HAP-1 (cell line): ENCODE results near the gene IL18.

Source experiments
- DNase-seq, 2 experiments: peaks; one replicate each; pipeline ENCODE4 v3.0.0-alpha.2; 2016 to 2020; ENCODE audit warnings: low spot score in 2 of 2
- H3K27me3 ChIP-seq: fragments of 250-450 bp; sonication (Bioruptor Pico); 2 replicates; pipeline ENCODE4 v1.5.1; 2020; ENCODE audit warnings: low read depth, mild to moderate bottlenecking, moderate library complexity
- H3K36me3 ChIP-seq: fragments of 250-450 bp; sonication (Bioruptor Pico); replicated peaks from 2 replicates; pipeline ENCODE4 v1.5.1; 2020; ENCODE audit warnings: mild to moderate bottlenecking
- H3K4me1 ChIP-seq: fragments of 250-450 bp; sonication (Bioruptor Pico); 2 replicates; pipeline ENCODE4 v1.5.1; 2020; ENCODE audit warnings: mild to moderate bottlenecking
- H3K4me3 ChIP-seq: fragments of 250-450 bp; sonication (Bioruptor Pico); 2 replicates; pipeline ENCODE4 v1.5.1; 2020; ENCODE audit warnings: mild to moderate bottlenecking, moderate library complexity
- H3K9me3 ChIP-seq: fragments of 250-450 bp; sonication (Bioruptor Pico); 2 replicates; pipeline ENCODE4 v1.5.1; 2020; ENCODE audit warnings: mild to moderate bottlenecking, moderate library complexity
- in situ Hi-C: fragments of 300-500 bp; cut with MboI; formaldehyde crosslinking; loops from 3 replicates; pipeline ENCODE4 v1.14.3; 2020; ENCODE audit warnings: low sequenced_read_pairs, inconsistent platforms, mixed read lengths

The IL18 gene

GRCh38 chr11:112179601-112180000, 15.7 kb upstream of the IL18 start:
- Histone ChIP-seq H3K36me3 (no peaks in the 10 kb centered on the region), H3K4me3 (no peak overlapping the region), H3K9me3 (no peaks in the 10 kb centered on the region), H3K4me1 (no peaks in the 10 kb centered on the region), H3K27me3 (peaks cover 28% of the 10 kb centered on the region)
- in situ Hi-C loops: no loop called here
- DNase-seq: no peak

DNA sequence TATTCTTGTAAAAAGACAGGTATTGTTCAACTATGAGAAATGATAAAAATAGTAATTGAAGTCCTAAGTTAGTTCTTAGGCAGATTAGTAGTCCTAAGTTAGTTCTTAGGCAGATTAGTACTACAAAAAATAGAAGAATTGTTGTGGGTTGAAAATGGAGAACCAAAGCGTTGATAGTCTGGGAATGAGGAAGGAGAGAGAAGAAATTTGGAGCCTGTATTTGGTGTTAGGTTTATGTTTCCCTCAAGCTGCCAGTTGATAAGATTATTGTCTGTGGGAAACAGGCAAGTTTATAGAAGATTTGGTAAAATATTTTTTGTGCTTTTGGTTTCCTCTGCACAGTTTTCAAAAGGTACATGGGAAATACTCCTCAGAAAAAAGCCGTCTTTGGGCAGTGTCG, 15.0 kb upstream of the IL18 start:
- peaks cover 28% of the 10 kb centered on the region for H3K27me3 ChIP-seq
- H3K4me3 ChIP-seq: no peak overlapping the region
- H3K36me3 ChIP-seq: no peaks in the 10 kb centered on the region
- in situ Hi-C loops: no loop called here
- no peaks in the 10 kb centered on the region for H3K4me1 ChIP-seq
- no peak for DNase-seq
- H3K9me3 ChIP-seq: no peaks in the 10 kb centered on the region

DNA sequence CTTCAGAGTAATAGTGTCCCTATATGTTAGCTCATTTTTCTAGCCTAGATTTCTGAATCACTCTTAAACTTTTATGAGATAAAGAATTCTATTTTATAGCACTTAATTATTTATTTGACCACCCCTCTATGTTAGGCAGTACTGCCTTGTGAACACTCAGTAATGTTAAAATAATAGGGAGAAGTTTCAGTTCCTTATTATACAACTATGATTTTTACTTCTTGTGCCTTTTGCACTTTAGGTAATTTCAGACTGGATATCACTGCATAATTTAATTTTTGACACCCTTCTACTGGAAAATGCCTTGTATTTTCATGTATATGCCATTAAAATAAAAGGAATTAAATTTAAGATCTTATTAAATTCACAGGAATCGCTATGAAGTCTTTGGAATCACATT, 14.5 kb upstream of the IL18 start:
- in situ Hi-C loops: no loop called here
- H3K9me3 ChIP-seq: no peaks in the 10 kb centered on the region
- no peak for DNase-seq
- no peak overlapping the region for H3K4me3 ChIP-seq
- peaks cover 28% of the 10 kb centered on the region for H3K27me3 ChIP-seq
- H3K4me1 ChIP-seq: no peaks in the 10 kb centered on the region
- H3K36me3 ChIP-seq: no peaks in the 10 kb centered on the region

GRCh38 chr11:112177589-112177988, 13.7 kb upstream of the IL18 start:
- Histone ChIP-seq H3K4me3 (no peak overlapping the region), H3K9me3 (no peaks in the 10 kb centered on the region), H3K27me3 (peaks cover 28% of the 10 kb centered on the region), H3K36me3 (no peaks in the 10 kb centered on the region), H3K4me1 (no peaks in the 10 kb centered on the region)
- DNase-seq: no peak
- in situ Hi-C loops: no loop called here

GRCh38 chr11:112176077-112176476, 12.2 kb upstream of the IL18 start:
- in situ Hi-C loops: no loop called here

GRCh38 chr11:112175599-112175952, 11.7 kb upstream of the IL18 start:
- H3K27me3 ChIP-seq: peaks cover 28% of the 10 kb centered on the region
- H3K36me3 ChIP-seq: no peaks in the 10 kb centered on the region
- in situ Hi-C loops: no loop called here
- H3K9me3 ChIP-seq: no peaks in the 10 kb centered on the region
- DNase-seq: no peak
- H3K4me1 ChIP-seq: no peaks in the 10 kb centered on the region
- no peak overlapping the region for H3K4me3 ChIP-seq

More at GRCh38 chr11:112176077-112176476, 12.2 kb upstream of the IL18 start:
- Histone ChIP-seq H3K9me3 (no peaks in the 10 kb centered on the region), H3K4me3 (no peak overlapping the region), H3K4me1 (no peaks in the 10 kb centered on the region), H3K27me3 (peaks cover 28% of the 10 kb centered on the region), H3K36me3 (no peaks in the 10 kb centered on the region)
- DNase-seq: no peak

- H3K4me3 ChIP-seq: peak within 1 kb of the TSS; percentile 1; the same call in 1 of the 2 replicates
- in situ Hi-C loops: no loop called here
- peak; percentile 33 to 84 for DNase-seq
These were observed 11.1 kb upstream of the IL18 start, which contains the start of gene BCO2 for GRCh38 chr11:112174789-112175598. Gene BCO2, plus strand, starts transcription at chr11:112175512. Its CDS starts 90 bp downstream, at chr11:112175602.

DNA sequence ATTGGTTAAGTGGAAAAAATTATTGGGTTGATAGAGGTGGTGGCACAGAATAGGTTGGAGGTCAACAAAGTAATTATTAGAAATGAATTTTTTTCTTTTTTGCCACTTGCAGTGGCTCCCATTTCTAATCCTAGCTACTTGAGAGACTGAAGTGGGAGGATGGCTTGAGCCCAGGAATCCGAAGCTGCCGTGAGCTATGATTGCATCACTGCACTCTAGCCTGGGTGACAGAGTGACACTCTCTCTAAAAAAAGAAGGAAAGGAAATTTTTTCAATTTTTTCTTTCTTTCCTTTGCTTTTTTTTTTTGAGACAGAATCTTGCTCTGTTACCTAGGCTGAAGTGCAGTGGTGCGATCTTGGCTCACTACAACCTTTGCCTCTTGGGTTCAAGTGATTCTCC, 9.3 kb upstream of the IL18 start:
- H3K4me3 ChIP-seq: no peak overlapping the region
- no peaks in the 10 kb centered on the region for H3K9me3 ChIP-seq
- peaks cover 7% of the 10 kb centered on the region for H3K27me3 ChIP-seq
- H3K36me3 ChIP-seq: no peaks in the 10 kb centered on the region
- in situ Hi-C loops: no loop called here
- 0 out of 2 replicates have a peak, but pooled peaks cover 3% of the 10 kb centered on the region for H3K4me1 ChIP-seq
- DNase-seq: no peak

More at GRCh38 chr11:112174789-112175598, 11.1 kb upstream of the IL18 start, which contains the start of gene BCO2:
- H3K27me3 ChIP-seq: peaks cover 26% of the 10 kb centered on the region
- no peaks in the 10 kb centered on the region for H3K4me1 ChIP-seq
- H3K9me3 ChIP-seq: no peaks in the 10 kb centered on the region
- no peaks in the 10 kb centered on the region for H3K36me3 ChIP-seq

DNA sequence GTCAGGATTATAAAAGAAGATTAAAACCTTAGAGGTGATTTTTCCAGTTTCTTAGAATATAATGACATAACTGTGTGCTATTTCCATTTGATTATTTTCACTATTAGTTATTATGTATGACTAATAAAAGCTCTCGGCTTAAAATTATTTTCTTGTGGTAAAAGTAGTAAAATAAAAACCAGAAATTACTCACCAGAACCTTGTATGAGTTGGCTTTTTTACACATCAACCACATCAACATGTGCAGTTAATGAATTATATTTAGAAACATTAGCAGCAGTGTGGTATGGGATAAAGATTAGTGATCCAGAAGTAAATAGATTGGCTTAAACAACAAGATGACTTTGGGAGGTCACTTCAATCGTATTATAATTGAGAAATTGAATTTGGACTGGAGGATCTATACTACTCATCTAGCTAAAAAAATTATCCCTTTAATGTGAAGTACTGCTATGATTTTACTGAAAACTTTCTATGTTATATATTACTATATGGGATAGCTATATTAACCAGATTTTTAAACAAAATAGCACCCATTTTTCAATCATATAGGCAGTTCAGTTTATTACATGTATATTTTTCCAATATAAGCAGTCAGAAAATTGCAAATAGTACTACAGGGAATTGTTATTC, 8.6 kb upstream of the IL18 start:
- Histone ChIP-seq H3K4me1 (0 out of 2 replicates have a peak, but pooled peaks cover 3% of the 10 kb centered on the region), H3K4me3 (no peak overlapping the region), H3K36me3 (no peaks in the 10 kb centered on the region), H3K27me3 (peaks cover 4% of the 10 kb centered on the region; the same call in 1 of the 2 replicates), H3K9me3 (no peaks in the 10 kb centered on the region)
- in situ Hi-C loops: no loop called here
- no peak for DNase-seq

GRCh38 chr11:112167145-112167544, 3.3 kb upstream of the IL18 start, which contains the start of gene TEX12:
Gene TEX12, plus strand, starts transcription at chr11:112167372. Its CDS starts 1,897 bp downstream, at chr11:112169269.
- DNase-seq: no peak
- Histone ChIP-seq H3K4me1 (0 out of 2 replicates have a peak, but pooled peaks cover 3% of the 10 kb centered on the region), H3K36me3 (no peaks in the 10 kb centered on the region), H3K27me3 (no peaks in the 10 kb centered on the region), H3K9me3 (no peaks in the 10 kb centered on the region), H3K4me3 (no peak within 1 kb of the TSS)
- in situ Hi-C loops: no loop called here

GRCh38 chr11:112166562-112166961, 2.7 kb upstream of the IL18 start:
- DNase-seq: no peak
- Histone ChIP-seq H3K9me3 (no peaks in the 10 kb centered on the region), H3K4me1 (0 out of 2 replicates have a peak, but pooled peaks cover 3% of the 10 kb centered on the region), H3K4me3 (no peak overlapping the region), H3K27me3 (no peaks in the 10 kb centered on the region), H3K36me3 (no peaks in the 10 kb centered on the region)
- in situ Hi-C loops: no loop called here

DNA sequence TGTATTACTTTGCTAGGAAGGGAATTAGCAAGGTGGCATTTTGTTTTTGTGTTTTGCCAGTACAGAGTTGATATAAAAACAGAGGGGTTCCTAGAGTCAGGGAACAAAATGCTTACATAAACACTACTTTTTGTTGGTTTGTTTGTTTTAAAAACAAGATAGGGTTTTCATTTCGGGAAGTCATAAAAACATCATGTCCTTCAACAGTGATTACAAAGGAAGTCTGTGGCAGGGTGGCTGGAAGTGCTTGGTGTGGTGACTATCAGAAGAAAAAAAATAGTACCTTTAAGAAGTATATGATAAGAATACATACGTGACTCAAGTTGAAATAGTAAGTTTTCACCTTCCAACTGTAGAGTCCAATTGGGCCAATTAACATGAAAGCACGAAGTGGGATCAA, 1.2 kb upstream of the IL18 start:
- no peak overlapping the region for H3K4me3 ChIP-seq
- in situ Hi-C loops: no loop called here

DNA sequence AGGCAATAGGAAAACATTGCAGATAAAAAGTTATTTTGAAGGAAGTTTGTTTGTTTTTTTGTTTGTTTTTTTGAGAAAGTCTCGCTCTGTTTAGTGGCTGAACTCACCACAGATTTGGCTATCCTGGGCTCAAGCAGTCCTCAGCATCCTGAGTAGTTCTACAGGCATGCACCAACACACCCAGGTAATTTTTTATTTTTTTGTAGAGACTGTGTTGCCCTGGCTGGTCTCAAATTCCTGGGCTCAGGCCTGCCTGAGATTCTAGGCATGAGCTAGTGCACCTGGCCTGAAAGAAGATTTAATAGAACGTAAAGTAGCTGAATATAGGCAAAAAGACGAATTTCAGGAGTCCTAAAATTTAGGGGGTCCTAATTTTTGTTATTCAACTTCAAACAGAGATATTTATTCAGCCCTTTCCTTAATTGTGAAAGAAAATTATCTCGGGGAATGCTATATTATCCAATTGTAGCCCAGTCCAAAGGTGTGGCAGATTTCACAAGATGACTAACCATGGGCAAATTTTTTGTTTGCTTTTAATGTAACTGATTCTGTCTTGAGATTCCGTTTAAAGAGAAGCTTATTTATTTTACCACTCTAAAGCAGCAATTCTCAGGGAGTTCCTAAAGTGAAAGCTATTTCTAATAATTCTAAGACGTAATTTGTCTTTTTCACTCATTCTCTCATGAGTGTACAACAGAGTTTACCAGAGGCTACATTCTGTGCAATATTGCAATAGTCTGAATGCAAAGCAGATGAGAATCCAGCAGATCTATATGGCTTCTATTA, 940 bp downstream of the IL18 start:
- Histone ChIP-seq H3K4me3 (no peak overlapping the region), H3K4me1 (peaks cover 8% of the 10 kb centered on the region), H3K36me3 (no peaks in the 10 kb centered on the region), H3K9me3 (no peaks in the 10 kb centered on the region), H3K27me3 (no peaks in the 10 kb centered on the region)
- DNase-seq: no peak
- in situ Hi-C loops: no loop called here

More for the DNA sequence above, 1.2 kb upstream of the IL18 start:
- no peaks in the 10 kb centered on the region for H3K36me3 ChIP-seq
- 0 out of 2 replicates have a peak, but pooled peaks cover 3% of the 10 kb centered on the region for H3K4me1 ChIP-seq
- no peaks in the 10 kb centered on the region for H3K9me3 ChIP-seq
- no peaks in the 10 kb centered on the region for H3K27me3 ChIP-seq
- DNase-seq: no peak
